GM06990 (cell line): ENCODE data around the gene EML6.

Experiments
- DNase-seq: peaks from one replicate; pipeline ENCODE4 v3.0.0-alpha.2; 2011; ENCODE audit not compliant: insufficient read length; ENCODE audit errors: extremely low read depth
- H3K27me3 ChIP-seq: replicated peaks from 2 replicates; pipeline ENCODE4 v1.6.0; 2011; ENCODE audit warnings: low read length; ENCODE audit not compliant: control insufficient read depth, insufficient read depth
- H3K36me3 ChIP-seq: 2 replicates; pipeline ENCODE4 v1.5.1; 2011; ENCODE audit warnings: low read length; ENCODE audit not compliant: control insufficient read depth, insufficient read depth
- H3K4me3 ChIP-seq: replicated peaks from 2 replicates; pipeline ENCODE4 v1.5.1; 2011; ENCODE audit warnings: low read depth, mild to moderate bottlenecking, control low read depth, low read length
- CTCF ChIP-seq: IDR thresholded peaks from 2 replicates; pipeline ENCODE4 v1.5.1; 2011; ENCODE audit warnings: low read length, control low read depth, mild to moderate bottlenecking, inconsistent platforms; ENCODE audit not compliant: insufficient read depth, poor library complexity, severe bottlenecking

EML6 gene

GRCh38 chr2:54853616-54854310 lies 130.3 kb downstream of the EML6 start:
- no peak for DNase-seq
- Histone ChIP-seq H3K27me3 (no peaks in the 10 kb centered on the region), H3K36me3 (no peaks in the 10 kb centered on the region), H3K4me3 (no peak overlapping the region)
- no peak for TF ChIP-seq CTCF

DNA sequence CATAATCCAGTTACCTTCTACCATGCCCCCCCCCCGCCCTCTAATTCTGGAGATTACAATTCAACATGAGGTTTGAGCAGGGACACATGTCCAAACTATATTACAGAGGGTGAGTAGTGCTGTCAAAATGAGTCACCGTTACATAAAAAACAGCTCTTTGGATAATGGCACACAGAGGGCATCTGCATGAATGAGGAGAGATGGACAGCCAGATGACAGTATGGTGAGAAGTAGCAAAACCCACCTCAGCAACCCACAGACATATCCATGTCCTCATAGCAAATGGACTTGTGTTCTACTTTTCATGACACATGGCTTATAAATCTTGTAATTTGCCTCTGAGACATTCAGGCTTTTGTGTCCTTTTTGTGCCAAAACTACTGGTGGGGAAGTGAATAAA lies 132.0 kb downstream of the EML6 start:
- Histone ChIP-seq H3K4me3 (no peak overlapping the region), H3K36me3 (no peaks in the 10 kb centered on the region), H3K27me3 (no peaks in the 10 kb centered on the region)
- no peak for DNase-seq
- no peak for TF ChIP-seq CTCF

- no peak for DNase-seq
- no peak for TF ChIP-seq CTCF
- Histone ChIP-seq H3K4me3 (no peak overlapping the region), H3K27me3 (no peaks in the 10 kb centered on the region), H3K36me3 (no peaks in the 10 kb centered on the region)
These were observed 134.7 kb downstream of the EML6 start for GRCh38 chr2:54858021-54858681.

- H3K4me3 ChIP-seq: no peak overlapping the region
- TF ChIP-seq CTCF: no peak
- no peaks in the 10 kb centered on the region for H3K27me3 ChIP-seq
- DNase-seq: no peak
- no peaks in the 10 kb centered on the region for H3K36me3 ChIP-seq
These were observed 136.0 kb downstream of the EML6 start for GRCh38 chr2:54859416-54859815.

- Histone ChIP-seq H3K27me3 (no peaks in the 10 kb centered on the region), H3K36me3 (no peaks in the 10 kb centered on the region), H3K4me3 (no peak overlapping the region)
- no peak for TF ChIP-seq CTCF
- DNase-seq: no peak
These were observed 136.7 kb downstream of the EML6 start for GRCh38 chr2:54859997-54860701.
